ENCODE data around the gene CACNA2D3. TPM values are rescaled to one million over a fixed set of nuclear protein-coding genes. Genes with fewer than 3 reads are reported as not detected.

CACNA2D3 gene
- total RNA-seq, 1 experiment from 2014 or later, result 0.59 TPM

DNA sequence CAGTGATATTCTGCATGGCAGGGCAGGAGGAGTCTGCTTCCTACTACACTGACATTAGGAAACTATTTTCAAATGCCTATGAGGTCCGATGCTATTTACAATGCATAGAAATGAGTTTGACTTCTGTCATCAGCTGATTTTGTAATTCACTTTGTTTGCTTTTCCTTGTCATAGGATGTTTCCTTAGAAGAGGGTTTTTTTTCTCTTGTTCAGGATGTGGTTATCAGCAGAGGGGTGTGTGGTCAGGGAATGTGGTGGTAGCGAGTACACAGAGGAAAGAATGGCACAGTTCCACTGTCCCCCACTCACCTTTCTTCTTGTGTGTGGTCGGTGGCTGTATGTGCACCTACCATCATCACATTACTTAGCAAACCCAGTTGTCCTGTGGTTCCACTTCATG, 574.0 kb downstream of the CACNA2D3 start:
- Histone ChIP-seq H3K9me3 (ENCODE audit: insufficient read depth, low read depth) (no peaks in the 10 kb centered on the region), H2AFZ (no peak overlapping the region), H3F3A (ENCODE audit: insufficient read depth, low read depth) (no peaks in the 10 kb centered on the region), H4K20me1 (ENCODE audit: insufficient read depth) (no peaks in the 10 kb centered on the region), H3K4me2 (no peak overlapping the region), H3K36me3 (ENCODE audit: low read depth) (no peaks in the 10 kb centered on the region), H3K4me3 (no peak overlapping the region), H3K27ac (no peak overlapping the region), H3K79me2 (ENCODE audit: low read depth) (no peaks in the 10 kb centered on the region), H3K9me2 (ENCODE audit: insufficient read depth) (no peaks in the 10 kb centered on the region), H3K4me1 (replicated peaks; ENCODE audit: insufficient read depth) (no peaks in the 10 kb centered on the region), H3K27me3 (ENCODE audit: insufficient read depth, low read depth) (peaks cover 14% of the 10 kb centered on the region; the same call in 1 of the 2 replicates)
- ChIA-PET CTCF (no interaction called here), POLR2A (ENCODE audit: unreplicated experiment) (no interaction called here)
- no peak for DNase-seq
- no TSS peak for BruUV-seq (replicated peaks)
- TF ChIP-seq EZH2 (IDR thresholded peaks at IDR 0.05; ENCODE audit: low read depth) (no peak), CTCF (conservative IDR thresholded peaks at IDR 0.05) (no peak)
- intact Hi-C loops (cut with micrococcal nuclease; ENCODE audit: unreplicated experiment), result no loop called here

- Histone ChIP-seq H3K79me2 (ENCODE audit: low read depth) (no peaks in the 10 kb centered on the region), H3K4me2 (no peak overlapping the region), H4K20me1 (ENCODE audit: insufficient read depth) (no peaks in the 10 kb centered on the region), H3F3A (ENCODE audit: insufficient read depth, low read depth) (no peaks in the 10 kb centered on the region), H2AFZ (no peak overlapping the region), H3K9me3 (ENCODE audit: insufficient read depth, low read depth) (no peaks in the 10 kb centered on the region), H3K27ac (no peak overlapping the region), H3K36me3 (ENCODE audit: low read depth) (no peaks in the 10 kb centered on the region), H3K4me1 (replicated peaks; ENCODE audit: insufficient read depth) (no peaks in the 10 kb centered on the region), H3K9me2 (ENCODE audit: insufficient read depth) (no peaks in the 10 kb centered on the region), H3K4me3 (no peak overlapping the region), H3K27me3 (ENCODE audit: insufficient read depth, low read depth) (peaks cover 11% of the 10 kb centered on the region; the same call in 1 of the 2 replicates)
- TF ChIP-seq CTCF (conservative IDR thresholded peaks at IDR 0.05) (no peak), EZH2 (IDR thresholded peaks at IDR 0.05; ENCODE audit: low read depth) (no peak)
- no TSS peak for BruUV-seq (replicated peaks)
- CTCF ChIA-PET, result no interaction called here
- DNase-seq, result no peak
- intact Hi-C loops (cut with micrococcal nuclease; ENCODE audit: unreplicated experiment), result no loop called here
- POLR2A ChIA-PET (ENCODE audit: unreplicated experiment), result no interaction called here
These were observed 575.7 kb downstream of the CACNA2D3 start for GRCh38 chr3:54698054-54698453.

DNA sequence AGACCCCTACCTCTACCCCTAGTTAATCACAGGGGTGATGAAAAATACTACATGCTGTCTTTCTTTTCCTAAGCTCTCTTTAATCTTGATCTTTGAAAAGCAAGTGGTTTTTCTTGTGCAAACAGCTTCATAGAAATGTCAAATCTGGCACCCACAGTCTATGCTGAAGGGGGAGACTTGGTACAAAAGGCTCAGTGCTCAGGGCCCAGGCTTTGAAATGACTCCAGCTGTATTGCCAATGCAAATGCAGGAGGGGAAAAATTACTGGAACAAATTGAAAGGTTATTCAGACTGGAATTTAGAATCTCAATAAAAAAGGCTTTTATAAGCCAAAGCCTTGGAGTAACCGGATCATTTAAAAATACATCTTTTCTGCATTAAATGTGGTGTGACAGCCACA, 581.6 kb downstream of the CACNA2D3 start:
- BruUV-seq (replicated peaks), result no TSS peak
- Histone ChIP-seq H3F3A (ENCODE audit: insufficient read depth, low read depth) (no peaks in the 10 kb centered on the region), H4K20me1 (ENCODE audit: insufficient read depth) (no peaks in the 10 kb centered on the region), H3K9me3 (ENCODE audit: insufficient read depth, low read depth) (no peaks in the 10 kb centered on the region), H3K4me3 (no peak overlapping the region), H3K27me3 (ENCODE audit: insufficient read depth, low read depth) (0 out of 2 replicates have a peak, but pooled peaks cover 4% of the 10 kb centered on the region), H3K9me2 (ENCODE audit: insufficient read depth) (no peaks in the 10 kb centered on the region), H2AFZ (no peak overlapping the region), H3K4me1 (replicated peaks; ENCODE audit: insufficient read depth) (no peaks in the 10 kb centered on the region), H3K36me3 (ENCODE audit: low read depth) (no peaks in the 10 kb centered on the region), H3K27ac (no peak overlapping the region), H3K79me2 (ENCODE audit: low read depth) (no peaks in the 10 kb centered on the region), H3K4me2 (no peak overlapping the region)
- no peak for DNase-seq
- no peak for TF ChIP-seq EZH2 (IDR thresholded peaks at IDR 0.05; ENCODE audit: low read depth)
- no peak for TF ChIP-seq CTCF (conservative IDR thresholded peaks at IDR 0.05)
- CTCF ChIA-PET, result no interaction called here
- POLR2A ChIA-PET (ENCODE audit: unreplicated experiment), result no interaction called here
- intact Hi-C loops (cut with micrococcal nuclease; ENCODE audit: unreplicated experiment), result no loop called here

Data from PC-9 (cell line).